HFF-Myc (cell line): ENCODE measurements around the gene MRPL3.

Experiments
- DNase-seq: peaks from one replicate; pipeline ENCODE4 v3.0.0-alpha.2; 2011; ENCODE audit warnings: low read depth; ENCODE audit errors: extremely low read depth
- H3K4me3 ChIP-seq: replicated peaks from 2 replicates; pipeline ENCODE4 v1.5.1; 2011; ENCODE audit warnings: low read depth, mild to moderate bottlenecking, control low read depth, low read length
- TF ChIP-seq, protein P1 (sequence below): IDR thresholded peaks from 2 replicates; pipeline ENCODE4 v1.5.1; 2012; ENCODE audit warnings: mild to moderate bottlenecking, low read depth, low read length, control low read depth; ENCODE audit errors: missing control alignments

Gene MRPL3

DNA sequence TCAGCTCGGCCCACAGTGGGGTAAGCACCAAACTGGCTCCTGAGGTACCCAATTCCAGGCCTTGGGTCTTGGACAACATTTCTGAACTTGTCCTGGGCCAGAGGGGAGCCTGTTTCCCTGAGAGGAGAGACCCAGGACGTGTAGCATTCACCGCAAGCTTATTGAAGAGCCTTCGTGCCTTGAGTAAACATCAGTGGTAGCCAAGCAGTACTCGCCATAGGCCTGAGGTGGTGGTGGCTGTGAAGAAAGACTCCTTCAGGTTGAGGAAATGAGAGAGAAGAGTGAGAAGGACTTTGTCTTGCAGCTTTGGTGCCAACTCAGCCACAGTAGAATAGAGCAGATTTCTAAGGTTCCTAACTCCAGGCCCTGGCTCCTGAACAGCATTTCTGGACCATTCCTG is 71.0 kb downstream of the MRPL3 start:
- no peak for DNase-seq
- no peak overlapping the region for H3K4me3 ChIP-seq
- TF ChIP-seq, protein P1, sequence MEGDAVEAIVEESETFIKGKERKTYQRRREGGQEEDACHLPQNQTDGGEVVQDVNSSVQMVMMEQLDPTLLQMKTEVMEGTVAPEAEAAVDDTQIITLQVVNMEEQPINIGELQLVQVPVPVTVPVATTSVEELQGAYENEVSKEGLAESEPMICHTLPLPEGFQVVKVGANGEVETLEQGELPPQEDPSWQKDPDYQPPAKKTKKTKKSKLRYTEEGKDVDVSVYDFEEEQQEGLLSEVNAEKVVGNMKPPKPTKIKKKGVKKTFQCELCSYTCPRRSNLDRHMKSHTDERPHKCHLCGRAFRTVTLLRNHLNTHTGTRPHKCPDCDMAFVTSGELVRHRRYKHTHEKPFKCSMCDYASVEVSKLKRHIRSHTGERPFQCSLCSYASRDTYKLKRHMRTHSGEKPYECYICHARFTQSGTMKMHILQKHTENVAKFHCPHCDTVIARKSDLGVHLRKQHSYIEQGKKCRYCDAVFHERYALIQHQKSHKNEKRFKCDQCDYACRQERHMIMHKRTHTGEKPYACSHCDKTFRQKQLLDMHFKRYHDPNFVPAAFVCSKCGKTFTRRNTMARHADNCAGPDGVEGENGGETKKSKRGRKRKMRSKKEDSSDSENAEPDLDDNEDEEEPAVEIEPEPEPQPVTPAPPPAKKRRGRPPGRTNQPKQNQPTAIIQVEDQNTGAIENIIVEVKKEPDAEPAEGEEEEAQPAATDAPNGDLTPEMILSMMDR: no peak

DNA sequence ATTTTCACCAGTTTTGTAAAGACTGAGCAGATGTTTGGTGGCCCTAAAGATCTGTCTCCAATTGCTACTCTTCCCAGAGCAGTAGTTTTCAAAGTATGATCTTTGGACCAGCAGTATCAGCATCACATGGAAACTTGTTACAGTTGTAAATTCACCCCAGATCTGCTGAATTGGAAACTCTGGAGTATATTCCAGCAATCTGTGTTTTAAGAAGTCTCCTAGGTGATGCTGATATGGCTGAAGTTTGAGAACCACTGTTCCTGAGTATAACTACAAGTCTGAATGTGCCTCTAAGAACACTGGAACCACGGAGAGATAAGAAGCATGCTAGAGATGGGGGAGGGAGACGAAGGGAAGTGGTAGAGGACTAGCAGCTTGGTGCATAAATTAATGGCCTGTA is 75.5 kb downstream of the MRPL3 start:
- DNase-seq: no peak
- TF ChIP-seq, protein P1: no peak
- no peak overlapping the region for H3K4me3 ChIP-seq

DNA sequence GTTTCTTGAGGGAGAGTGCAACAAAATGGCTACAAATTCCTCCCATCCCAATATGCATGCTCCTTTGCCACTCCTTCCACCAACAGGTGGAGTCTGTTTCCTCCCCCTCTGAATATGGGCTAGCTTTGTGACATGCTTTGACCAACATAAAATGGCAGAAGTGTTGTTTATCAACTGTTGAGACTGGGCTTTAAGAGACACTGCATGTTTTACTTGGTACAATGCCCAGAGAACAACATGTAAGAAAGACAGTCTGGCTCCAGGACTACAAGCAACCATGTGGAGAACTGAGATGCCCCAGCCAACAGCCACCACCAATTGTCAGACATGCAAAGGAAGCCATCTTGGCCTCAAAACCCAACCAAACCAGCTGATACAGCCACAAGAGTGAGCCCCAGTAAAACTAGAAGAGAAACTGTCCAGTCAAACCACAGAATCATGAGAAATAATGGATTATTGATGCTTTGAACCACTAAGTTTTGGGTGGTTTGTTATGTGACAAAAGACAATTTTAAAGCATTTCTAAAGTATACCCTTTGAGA is 80.7 kb downstream of the MRPL3 start:
- no peak for DNase-seq
- no peak overlapping the region for H3K4me3 ChIP-seq
- TF ChIP-seq, protein P1: no peak

DNA sequence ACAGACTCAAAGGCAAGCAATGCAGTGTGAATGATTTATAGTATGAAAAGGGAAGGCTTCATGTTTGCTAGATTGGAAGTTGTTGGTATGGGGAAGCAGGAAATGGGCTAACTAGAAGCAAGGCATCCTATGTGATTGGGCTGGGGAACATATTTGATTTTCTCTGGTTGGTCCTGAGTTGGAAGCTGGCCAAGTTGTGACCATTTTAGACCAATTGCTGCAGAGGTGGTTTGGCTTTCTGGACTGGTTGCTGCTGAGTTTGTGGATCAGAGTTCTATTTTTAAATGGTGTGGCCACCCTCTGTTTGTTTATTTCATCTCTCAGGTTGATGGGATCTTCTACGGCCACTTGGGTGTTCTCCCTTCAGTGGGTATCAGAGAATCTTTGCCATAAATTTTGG is 81.5 kb downstream of the MRPL3 start:
- no peak for DNase-seq
- TF ChIP-seq, protein P1: no peak
- no peak overlapping the region for H3K4me3 ChIP-seq

DNA sequence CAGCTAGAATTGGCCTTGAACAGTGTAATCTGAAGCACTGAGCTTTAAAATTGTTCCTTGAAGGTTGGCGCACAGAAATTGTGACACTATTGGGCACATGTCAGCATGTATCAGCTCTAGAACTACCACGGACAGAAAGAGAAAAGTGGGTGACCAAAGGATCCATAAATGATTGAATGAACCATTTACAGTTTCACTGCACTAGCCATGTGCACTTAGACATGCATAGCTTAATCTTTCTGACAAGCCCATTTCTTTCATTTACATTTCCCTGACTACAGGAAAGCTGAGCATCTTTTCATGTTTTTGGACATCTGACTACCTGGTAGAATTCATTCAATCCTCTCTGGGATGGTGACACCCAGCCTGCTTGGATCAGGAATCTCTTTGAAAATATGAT is 85.0 kb downstream of the MRPL3 start:
- TF ChIP-seq, protein P1: no peak
- no peak for DNase-seq

More for the DNA sequence above, 85.0 kb downstream of the MRPL3 start:
- H3K4me3 ChIP-seq: no peak overlapping the region
